ENCODE data around the gene MARCHF7.
"Not testable (repeated sequence)": the region's sequence is repeated elsewhere in the genome, so short reads cannot be mapped to it uniquely, and the experiment has no call there.

MARCHF7 gene

GRCh38 chr2:159722580-159722979, 10.3 kb downstream of the MARCHF7 start:
- DNase-seq = no peak

- DNase-seq = not testable (repeated sequence)
Observed at GRCh38 chr2:159724795-159725572, 12.7 kb downstream of the MARCHF7 start.

- no peak for DNase-seq
Observed at GRCh38 chr2:159725713-159726112, 13.4 kb downstream of the MARCHF7 start.

GRCh38 chr2:159728629-159729028, 16.3 kb downstream of the MARCHF7 start:
- DNase-seq = no peak

GRCh38 chr2:159735648-159736047, 23.3 kb downstream of the MARCHF7 start:
- no peak for DNase-seq

- no peak for DNase-seq
Observed at GRCh38 chr2:159736048-159736447, 23.7 kb downstream of the MARCHF7 start.

- DNase-seq = no peak
Observed at GRCh38 chr2:159737292-159737916, 25.1 kb downstream of the MARCHF7 start.

GRCh38 chr2:159737917-159738296, 25.6 kb downstream of the MARCHF7 start:
- DNase-seq = no peak

GRCh38 chr2:159738509-159739390, 26.4 kb downstream of the MARCHF7 start:
- DNase-seq = no peak

- no peak for DNase-seq
Observed at GRCh38 chr2:159742846-159743245, 30.5 kb downstream of the MARCHF7 start.

GRCh38 chr2:159744363-159744762, 32.1 kb downstream of the MARCHF7 start:
- no peak for DNase-seq

- not testable (repeated sequence) for DNase-seq
Observed at GRCh38 chr2:159745237-159745636, 32.9 kb downstream of the MARCHF7 start.

- no peak for DNase-seq
Observed at GRCh38 chr2:159748089-159748488, 35.8 kb downstream of the MARCHF7 start.

GRCh38 chr2:159750873-159751272, 38.6 kb downstream of the MARCHF7 start:
- DNase-seq = no peak

GRCh38 chr2:159753797-159754196, 41.5 kb downstream of the MARCHF7 start:
- no peak for DNase-seq

- no peak for DNase-seq
Observed at GRCh38 chr2:159755014-159755413, 42.7 kb downstream of the MARCHF7 start.

- no peak for DNase-seq
Observed at GRCh38 chr2:159755788-159756187, 43.5 kb downstream of the MARCHF7 start.

GRCh38 chr2:159758239-159758638, 45.9 kb downstream of the MARCHF7 start:
- no peak for DNase-seq

GRCh38 chr2:159758686-159759085, 46.4 kb downstream of the MARCHF7 start:
- DNase-seq = no peak

- DNase-seq = no peak
Observed at GRCh38 chr2:159759577-159759976, 47.3 kb downstream of the MARCHF7 start.

- no peak for DNase-seq
Observed at GRCh38 chr2:159760326-159760725, 48.0 kb downstream of the MARCHF7 start.

- DNase-seq = no peak
Observed at GRCh38 chr2:159762075-159762474, 49.8 kb downstream of the MARCHF7 start.
